Loucy (cell line): ENCODE data around the gene SMIM12.

Experiments
- H2AFZ ChIP-seq: fragments of 200-600 bp; sonication (generic); 2 replicates; pipeline ENCODE4 v1.6.0; 2016; ENCODE audit warnings: antibody characterized with exemption, mild to moderate bottlenecking, low read length, moderate library complexity
- H3F3A ChIP-seq: fragments of 200-600 bp; 2 replicates; pipeline ENCODE4 v1.6.0; 2016; ENCODE audit warnings: antibody characterized with exemption, low read depth, mild to moderate bottlenecking
- H3K27me3 ChIP-seq: fragments of 200-600 bp; sonication (generic); 2 replicates; pipeline ENCODE4 v1.6.1; 2014; ENCODE audit warnings: low read length, mild to moderate bottlenecking; ENCODE audit not compliant: insufficient read depth, poor library complexity, severe bottlenecking
- H3K36me3 ChIP-seq: fragments of 200-600 bp; sonication (generic); 2 replicates; pipeline ENCODE4 v1.6.1; 2016; ENCODE audit warnings: low read length; ENCODE audit not compliant: insufficient read depth
- H3K4me1 ChIP-seq: fragments of 200-600 bp; sonication (generic); 2 replicates; pipeline ENCODE4 v1.5.1; 2014; ENCODE audit warnings: low read length, mild to moderate bottlenecking; ENCODE audit not compliant: insufficient read depth, poor library complexity, severe bottlenecking
- H3K4me2 ChIP-seq: fragments of 200-600 bp; sonication (generic); 2 replicates; pipeline ENCODE4 v1.6.0; 2014; ENCODE audit warnings: antibody characterized with exemption, low read length, low read depth, mild to moderate bottlenecking; ENCODE audit not compliant: poor library complexity, severe bottlenecking
- H3K4me3 ChIP-seq: fragments of 200-600 bp; sonication (generic); 2 replicates; pipeline ENCODE4 v1.5.1; 2014; ENCODE audit warnings: low read length, mild to moderate bottlenecking, mixed read lengths; ENCODE audit not compliant: poor library complexity, severe bottlenecking
- H3K79me2 ChIP-seq: fragments of 200-600 bp; sonication (generic); 2 replicates; pipeline ENCODE4 v1.6.1; 2014; ENCODE audit warnings: low read length; ENCODE audit not compliant: insufficient read depth
- H3K9ac ChIP-seq: fragments of 200-600 bp; sonication (generic); 2 replicates; pipeline ENCODE4 v1.6.0; 2014; ENCODE audit warnings: mild to moderate bottlenecking, low read depth, low read length, moderate library complexity; ENCODE audit not compliant: poor library complexity, severe bottlenecking
- H3K9me2 ChIP-seq: fragments of 200-600 bp; sonication (generic); replicated peaks from 2 replicates; pipeline ENCODE4 v1.6.1; 2016; ENCODE audit warnings: low read depth, low read length, mixed read lengths
- H3K9me3 ChIP-seq: fragments of 200-600 bp; sonication (generic); 2 replicates; pipeline ENCODE4 v1.6.1; 2014; ENCODE audit warnings: mild to moderate bottlenecking, antibody characterized with exemption, low read length, low read depth; ENCODE audit not compliant: insufficient read depth
- H4K20me1 ChIP-seq: fragments of 200-600 bp; sonication (generic); 2 replicates; pipeline ENCODE4 v1.6.0; 2014; ENCODE audit warnings: antibody characterized with exemption, low read length, mild to moderate bottlenecking; ENCODE audit not compliant: insufficient read depth, poor library complexity, severe bottlenecking
- EZH2phosphoT487 ChIP-seq: fragments of 200-600 bp; IDR thresholded peaks from 2 replicates; pipeline ENCODE4 v1.6.1; 2018; ENCODE audit warnings: antibody characterized with exemption, mild to moderate bottlenecking, moderate library complexity, borderline replicate concordance
- TF ChIP-seq, protein P1 (sequence below): fragments of 200-600 bp; sonication (generic); conservative IDR thresholded peaks from 2 replicates; pipeline ENCODE4 v1.5.1; 2014; ENCODE audit warnings: mild to moderate bottlenecking, antibody characterized with exemption, low read length

The SMIM12 gene

GRCh38 chr1:34845131-34845901 is 14.2 kb downstream of the SMIM12 start:
- Histone ChIP-seq H3K36me3 (no peaks in the 10 kb centered on the region; the same call in 1 of the 2 replicates), H3K9me2 (no peaks in the 10 kb centered on the region), H3K4me2 (no peak overlapping the region), H3F3A (no peaks in the 10 kb centered on the region), H3K79me2 (no peaks in the 10 kb centered on the region), H3K9ac (no peak overlapping the region), H2AFZ (no peak overlapping the region), H3K4me1 (peaks cover 9% of the 10 kb centered on the region), H3K4me3 (no peak overlapping the region), H3K9me3 (no peaks in the 10 kb centered on the region), H3K27me3 (no peaks in the 10 kb centered on the region), H4K20me1 (no peaks in the 10 kb centered on the region)
- TF ChIP-seq, protein P1, sequence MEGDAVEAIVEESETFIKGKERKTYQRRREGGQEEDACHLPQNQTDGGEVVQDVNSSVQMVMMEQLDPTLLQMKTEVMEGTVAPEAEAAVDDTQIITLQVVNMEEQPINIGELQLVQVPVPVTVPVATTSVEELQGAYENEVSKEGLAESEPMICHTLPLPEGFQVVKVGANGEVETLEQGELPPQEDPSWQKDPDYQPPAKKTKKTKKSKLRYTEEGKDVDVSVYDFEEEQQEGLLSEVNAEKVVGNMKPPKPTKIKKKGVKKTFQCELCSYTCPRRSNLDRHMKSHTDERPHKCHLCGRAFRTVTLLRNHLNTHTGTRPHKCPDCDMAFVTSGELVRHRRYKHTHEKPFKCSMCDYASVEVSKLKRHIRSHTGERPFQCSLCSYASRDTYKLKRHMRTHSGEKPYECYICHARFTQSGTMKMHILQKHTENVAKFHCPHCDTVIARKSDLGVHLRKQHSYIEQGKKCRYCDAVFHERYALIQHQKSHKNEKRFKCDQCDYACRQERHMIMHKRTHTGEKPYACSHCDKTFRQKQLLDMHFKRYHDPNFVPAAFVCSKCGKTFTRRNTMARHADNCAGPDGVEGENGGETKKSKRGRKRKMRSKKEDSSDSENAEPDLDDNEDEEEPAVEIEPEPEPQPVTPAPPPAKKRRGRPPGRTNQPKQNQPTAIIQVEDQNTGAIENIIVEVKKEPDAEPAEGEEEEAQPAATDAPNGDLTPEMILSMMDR: no peak
- no peak for TF ChIP-seq EZH2phosphoT487

DNA sequence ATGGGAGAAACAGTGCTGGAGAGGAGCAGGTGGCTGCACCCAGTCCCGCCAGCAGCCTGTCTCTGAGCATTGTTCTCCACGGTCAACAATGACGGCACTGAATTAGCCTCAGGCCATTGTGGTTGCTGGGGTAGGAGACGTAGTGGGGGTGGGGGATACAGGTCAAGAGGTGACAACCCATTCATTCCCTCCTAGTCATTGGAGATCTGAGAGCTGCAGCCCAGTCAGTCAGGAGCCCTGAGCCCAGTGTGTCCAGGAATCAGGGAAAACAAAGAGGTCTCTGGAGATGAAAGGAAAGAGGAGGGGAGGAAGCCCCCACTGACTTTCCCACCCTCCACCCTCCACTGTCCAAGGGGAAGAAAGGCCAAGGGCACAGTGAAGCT is 15.3 kb downstream of the SMIM12 start:
- Histone ChIP-seq H3K27me3 (no peaks in the 10 kb centered on the region), H2AFZ (no peak overlapping the region)

GRCh38 chr1:34843392-34844251 is 15.9 kb downstream of the SMIM12 start:
- H3K36me3 ChIP-seq: no peaks in the 10 kb centered on the region
- H3F3A ChIP-seq: no peaks in the 10 kb centered on the region
- H3K4me1 ChIP-seq: peaks cover 9% of the 10 kb centered on the region
- TF ChIP-seq, protein P1: no peak
- no peak for TF ChIP-seq EZH2phosphoT487
- H3K27me3 ChIP-seq: no peaks in the 10 kb centered on the region
- H3K9ac ChIP-seq: no peak overlapping the region
- H2AFZ ChIP-seq: no peak overlapping the region
- H3K4me2 ChIP-seq: peak overlapping the region; percentile 39
- H3K4me3 ChIP-seq: no peak overlapping the region
- H4K20me1 ChIP-seq: no peaks in the 10 kb centered on the region
- no peaks in the 10 kb centered on the region for H3K9me2 ChIP-seq
- no peaks in the 10 kb centered on the region for H3K79me2 ChIP-seq
- no peaks in the 10 kb centered on the region for H3K9me3 ChIP-seq

More for the DNA sequence above, 15.3 kb downstream of the SMIM12 start:
- Histone ChIP-seq H4K20me1 (no peaks in the 10 kb centered on the region), H3K9ac (no peak overlapping the region), H3K9me3 (no peaks in the 10 kb centered on the region), H3K79me2 (no peaks in the 10 kb centered on the region), H3K4me1 (peaks cover 9% of the 10 kb centered on the region), H3K9me2 (no peaks in the 10 kb centered on the region), H3K36me3 (no peaks in the 10 kb centered on the region; the same call in 1 of the 2 replicates), H3K4me3 (no peak overlapping the region), H3F3A (no peaks in the 10 kb centered on the region), H3K4me2 (no peak overlapping the region)
- TF ChIP-seq, protein P1: no peak
- TF ChIP-seq EZH2phosphoT487: no peak
